ENCODE results near the gene TMX2.
"Not testable (repeated sequence)": the region's sequence is repeated elsewhere in the genome, so short reads cannot be mapped to it uniquely, and the experiment has no call there.

The TMX2 gene

DNA sequence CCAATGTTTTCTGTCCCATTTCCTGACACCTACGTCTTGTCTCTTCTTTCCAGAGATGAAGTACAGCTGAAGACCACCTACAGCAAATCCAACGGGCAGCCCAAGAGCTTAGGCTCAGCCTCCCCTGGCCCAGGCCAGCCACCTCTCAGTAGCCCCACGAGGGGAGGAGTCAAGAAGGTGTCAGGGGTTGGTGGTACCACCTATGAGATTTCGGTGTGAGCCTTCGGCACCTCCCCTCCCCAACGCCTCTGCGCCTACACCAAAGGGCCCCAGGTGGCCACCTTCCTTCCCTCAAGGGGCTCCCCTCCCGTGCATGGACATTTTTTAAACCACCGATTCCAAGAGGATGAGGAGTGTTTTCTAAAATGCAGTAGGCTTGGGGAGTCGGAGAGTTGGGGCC, 12.6 kb upstream of the TMX2 start:
- Histone ChIP-seq H3K27ac (ENCODE audit: low read length) (no peak overlapping the region), H2AFZ (ENCODE audit: low read depth, low read length) (no peak overlapping the region), H3K4me1 (ENCODE audit: low read length) (no peaks in the 10 kb centered on the region), H4K20me1 (ENCODE audit: insufficient read depth, low read length) (no peaks in the 10 kb centered on the region), H3K36me3 (replicated peaks; ENCODE audit: low read depth, low read length) (peaks cover 71% of the 10 kb centered on the region), H3K4me2 (ENCODE audit: low read length) (no peak overlapping the region), H3K27me3 (ENCODE audit: low read depth, low read length) (no peaks in the 10 kb centered on the region), H3K9me3 (ENCODE audit: insufficient read depth, low read length) (no peaks in the 10 kb centered on the region), H3K79me2 (ENCODE audit: low read length) (no peaks in the 10 kb centered on the region), H3K4me3 (ENCODE audit: low read length) (no peak overlapping the region), H3K9ac (ENCODE audit: low read length) (no peak overlapping the region)
- TF ChIP-seq EZH2phosphoT487 (IDR thresholded peaks at IDR 0.05; ENCODE audit: low read depth): no peak
- TF ChIP-seq CTCF (IDR thresholded peaks at IDR 0.05; ENCODE audit: low read depth, low read length): no peak

- Histone ChIP-seq H3K27me3 (ENCODE audit: low read depth, low read length) (no peaks in the 10 kb centered on the region), H3K4me3 (ENCODE audit: low read length) (no peak overlapping the region), H3K9ac (ENCODE audit: low read length) (no peak overlapping the region), H3K9me3 (ENCODE audit: insufficient read depth, low read length) (no peaks in the 10 kb centered on the region), H3K4me2 (ENCODE audit: low read length) (no peak overlapping the region), H3K79me2 (ENCODE audit: low read length) (no peaks in the 10 kb centered on the region), H3K27ac (ENCODE audit: low read length) (no peak overlapping the region), H4K20me1 (ENCODE audit: insufficient read depth, low read length) (no peaks in the 10 kb centered on the region), H3K36me3 (replicated peaks; ENCODE audit: low read depth, low read length) (peaks cover 71% of the 10 kb centered on the region), H3K4me1 (ENCODE audit: low read length) (no peaks in the 10 kb centered on the region), H2AFZ (ENCODE audit: low read depth, low read length) (no peak overlapping the region)
- TF ChIP-seq CTCF (IDR thresholded peaks at IDR 0.05; ENCODE audit: low read depth, low read length): no peak
Measured at GRCh38 chr11:57700425-57700824, 12.0 kb upstream of the TMX2 start.

- Histone ChIP-seq H4K20me1 (ENCODE audit: insufficient read depth, low read length) (no peaks in the 10 kb centered on the region), H3K4me3 (ENCODE audit: low read length) (no peak overlapping the region), H2AFZ (ENCODE audit: low read depth, low read length) (no peak overlapping the region), H3K9ac (ENCODE audit: low read length) (no peak overlapping the region), H3K4me1 (ENCODE audit: low read length) (no peaks in the 10 kb centered on the region), H3K36me3 (replicated peaks; ENCODE audit: low read depth, low read length) (peaks cover 55% of the 10 kb centered on the region), H3K79me2 (ENCODE audit: low read length) (0 out of 2 replicates have a peak, but pooled peaks cover 5% of the 10 kb centered on the region), H3K9me3 (ENCODE audit: insufficient read depth, low read length) (no peaks in the 10 kb centered on the region), H3K27me3 (ENCODE audit: low read depth, low read length) (no peaks in the 10 kb centered on the region), H3K27ac (ENCODE audit: low read length) (no peak overlapping the region), H3K4me2 (ENCODE audit: low read length) (no peak overlapping the region)
- no peak for TF ChIP-seq CTCF (IDR thresholded peaks at IDR 0.05; ENCODE audit: low read depth, low read length)
- no peak for TF ChIP-seq EZH2phosphoT487 (IDR thresholded peaks at IDR 0.05; ENCODE audit: low read depth)
Measured at GRCh38 chr11:57703341-57703740, 9.1 kb upstream of the TMX2 start.

DNA sequence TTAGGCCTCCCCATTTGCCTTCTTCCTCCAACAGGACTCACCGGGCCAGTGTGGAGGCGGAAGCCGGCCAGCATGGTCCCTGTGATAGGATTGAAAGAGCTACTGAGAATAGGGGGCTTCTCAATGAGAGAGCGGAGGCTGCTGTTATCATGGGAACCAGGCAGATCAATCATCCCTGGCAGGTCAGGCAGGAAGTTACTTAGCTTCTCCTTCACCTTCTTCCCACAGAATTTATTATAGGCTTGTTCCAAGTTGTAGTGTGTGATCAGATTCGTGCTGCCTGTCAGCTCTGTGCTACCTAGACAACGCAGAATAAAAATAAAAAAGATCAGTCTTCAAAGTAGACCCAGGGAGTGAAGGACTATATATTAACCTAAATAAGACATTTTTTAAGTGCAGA, 7.5 kb upstream of the TMX2 start:
- Histone ChIP-seq H3K4me1 (ENCODE audit: low read length) (peaks cover 6% of the 10 kb centered on the region), H3K9me3 (ENCODE audit: insufficient read depth, low read length) (no peaks in the 10 kb centered on the region), H4K20me1 (ENCODE audit: insufficient read depth, low read length) (no peaks in the 10 kb centered on the region; the same call in 1 of the 2 replicates), H3K79me2 (ENCODE audit: low read length) (peaks cover 6% of the 10 kb centered on the region), H3K9ac (ENCODE audit: low read length) (no peak overlapping the region), H2AFZ (ENCODE audit: low read depth, low read length) (no peak overlapping the region), H3K27me3 (ENCODE audit: low read depth, low read length) (no peaks in the 10 kb centered on the region), H3K27ac (ENCODE audit: low read length) (no peak overlapping the region), H3K36me3 (replicated peaks; ENCODE audit: low read depth, low read length) (peaks cover 40% of the 10 kb centered on the region), H3K4me3 (ENCODE audit: low read length) (no peak overlapping the region), H3K4me2 (ENCODE audit: low read length) (no peak overlapping the region)
- no peak for TF ChIP-seq EZH2phosphoT487 (IDR thresholded peaks at IDR 0.05; ENCODE audit: low read depth)

- H4K20me1 ChIP-seq (ENCODE audit: insufficient read depth, low read length); H3K4me2 ChIP-seq (ENCODE audit: low read length): not testable (repeated sequence)
- H3K79me2 ChIP-seq (ENCODE audit: low read length): peaks cover 11% of the 10 kb centered on the region
Measured at GRCh38 chr11:57705432-57705831, 7.0 kb upstream of the TMX2 start.

More at GRCh38 chr11:57705432-57705831, 7.0 kb upstream of the TMX2 start:
- H3K27ac ChIP-seq (ENCODE audit: low read length); H3K9ac ChIP-seq (ENCODE audit: low read length); H3K9me3 ChIP-seq (ENCODE audit: insufficient read depth, low read length); H3K4me3 ChIP-seq (ENCODE audit: low read length); H3K27me3 ChIP-seq (ENCODE audit: low read depth, low read length); H2AFZ ChIP-seq (ENCODE audit: low read depth, low read length): not testable (repeated sequence)
- Histone ChIP-seq H3K4me1 (ENCODE audit: low read length) (peaks cover 11% of the 10 kb centered on the region), H3K36me3 (replicated peaks; ENCODE audit: low read depth, low read length) (peaks cover 38% of the 10 kb centered on the region)

Measured in OCI-LY3 (cell line).